Fibroblast of skin of left quadriceps (primary cell): ENCODE data around the gene TTC21B.

Source experiments
- DNase-seq, 2 experiments: peaks; one replicate each; pipeline ENCODE4 v3.0.0-alpha.2; 2013; ENCODE audit warnings: low read depth in 2 of 2

TTC21B gene

DNA sequence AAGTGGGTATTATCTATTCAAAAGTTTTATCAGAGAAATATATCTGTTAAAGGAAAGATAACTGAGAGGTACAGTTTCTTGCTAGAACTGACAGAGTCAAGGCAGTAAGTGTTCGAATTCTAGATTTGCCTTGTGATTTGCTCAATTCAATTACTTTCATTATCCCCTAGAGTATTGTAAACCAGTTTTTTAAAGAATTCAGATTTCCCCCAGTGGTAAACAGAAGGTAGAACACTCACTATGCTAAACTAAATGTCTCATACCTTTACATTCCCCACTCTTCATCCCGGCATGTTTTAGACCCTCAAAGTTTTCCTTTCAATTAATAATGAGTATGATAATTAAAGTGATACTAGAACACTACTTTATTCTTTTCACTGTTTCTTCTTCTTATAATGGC lies 28.6 kb downstream of the TTC21B start:
- DNase-seq: no peak

DNA sequence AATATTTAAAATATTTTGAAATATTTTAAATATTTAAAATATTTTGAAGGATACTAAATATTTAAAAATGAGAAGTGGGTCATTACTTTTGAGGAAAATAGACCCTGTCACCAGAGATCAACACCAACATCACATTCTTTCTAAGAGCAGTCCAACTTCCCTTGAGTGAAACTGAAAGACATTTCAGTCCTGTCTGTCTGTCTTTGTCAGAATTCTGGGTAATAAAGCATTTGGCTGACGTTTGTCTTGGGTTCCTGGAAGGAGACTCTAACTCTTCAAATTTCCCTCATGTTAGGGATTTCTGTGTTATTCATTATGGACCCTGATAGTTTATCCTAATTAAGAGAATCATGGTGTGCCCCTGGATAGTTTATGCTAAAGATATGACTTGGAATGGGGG lies 32.8 kb downstream of the TTC21B start:
- DNase-seq: no peak

DNA sequence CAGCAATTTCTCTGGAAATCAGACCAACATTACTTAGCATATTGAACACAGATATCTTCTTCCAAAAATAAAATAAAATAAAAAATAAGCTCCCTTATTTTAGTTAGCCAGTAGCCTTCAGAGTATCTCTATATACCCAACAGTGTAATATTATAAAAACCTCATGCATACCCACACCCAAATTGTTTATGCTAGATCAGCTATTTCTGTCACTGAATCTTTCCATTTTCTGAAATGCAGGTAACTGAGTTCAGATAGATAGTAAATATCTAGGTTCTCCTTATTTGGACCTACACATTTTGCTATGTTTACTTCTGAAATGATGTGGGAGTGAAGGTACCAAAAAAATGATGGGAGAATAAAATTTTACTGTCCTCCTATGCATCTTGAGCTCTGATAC lies 39.9 kb downstream of the TTC21B start:
- no peak for DNase-seq

DNA sequence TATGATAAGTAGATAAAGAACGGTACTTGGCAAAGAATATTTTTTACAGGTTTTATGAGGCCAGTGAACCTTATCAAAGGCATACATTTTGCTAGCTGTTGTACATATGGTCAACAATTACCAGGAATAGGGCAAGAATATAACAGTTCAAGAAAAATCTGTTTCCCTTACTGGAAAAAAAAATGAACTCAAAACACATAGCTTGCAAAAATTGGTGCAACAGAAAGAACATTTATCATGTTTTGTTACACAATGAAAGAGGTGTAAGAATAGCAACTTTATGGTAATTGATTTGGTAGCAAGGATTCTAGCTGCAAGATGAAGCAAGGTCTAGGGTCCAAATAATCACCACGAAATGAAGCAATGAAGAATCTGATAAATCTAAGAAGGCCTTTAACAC lies 41.6 kb downstream of the TTC21B start:
- no peak for DNase-seq

DNA sequence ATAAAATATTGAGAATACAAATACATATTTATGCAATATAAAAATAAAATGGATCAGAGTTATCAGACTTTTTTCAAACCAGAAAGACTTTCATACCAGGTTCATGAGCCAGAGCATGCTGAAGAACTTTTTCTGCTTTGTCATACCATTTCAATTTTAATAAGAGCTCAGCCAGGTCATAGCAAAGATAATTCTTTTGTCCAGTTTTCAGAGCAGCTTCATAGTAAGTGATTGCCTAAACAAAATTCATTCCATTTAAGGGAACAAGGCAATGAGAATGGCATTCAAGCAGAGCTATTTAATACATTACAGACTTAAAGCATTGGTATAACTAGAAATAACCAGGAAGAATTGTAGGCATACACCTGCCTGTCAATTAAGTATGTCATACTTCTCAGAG lies 42.3 kb downstream of the TTC21B start:
- no peak for DNase-seq

DNA sequence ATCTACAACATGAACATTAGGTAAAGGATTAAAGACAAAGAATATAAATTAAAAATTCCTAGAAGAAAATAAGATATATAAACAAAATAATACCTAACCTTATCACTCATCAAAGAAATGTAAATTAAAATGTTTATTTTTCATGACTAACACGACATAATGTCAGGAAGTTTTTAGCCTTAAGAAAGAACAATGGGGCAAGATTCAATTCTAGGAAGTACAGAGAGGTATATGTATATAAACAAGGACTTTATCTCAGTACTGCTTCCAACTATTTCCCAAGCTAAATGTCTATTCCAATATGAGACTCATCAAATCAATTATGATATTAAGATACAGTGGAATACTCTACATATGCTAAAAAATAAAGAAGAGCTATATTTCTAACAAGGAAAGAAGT lies 44.1 kb downstream of the TTC21B start:
- no peak for DNase-seq

DNA sequence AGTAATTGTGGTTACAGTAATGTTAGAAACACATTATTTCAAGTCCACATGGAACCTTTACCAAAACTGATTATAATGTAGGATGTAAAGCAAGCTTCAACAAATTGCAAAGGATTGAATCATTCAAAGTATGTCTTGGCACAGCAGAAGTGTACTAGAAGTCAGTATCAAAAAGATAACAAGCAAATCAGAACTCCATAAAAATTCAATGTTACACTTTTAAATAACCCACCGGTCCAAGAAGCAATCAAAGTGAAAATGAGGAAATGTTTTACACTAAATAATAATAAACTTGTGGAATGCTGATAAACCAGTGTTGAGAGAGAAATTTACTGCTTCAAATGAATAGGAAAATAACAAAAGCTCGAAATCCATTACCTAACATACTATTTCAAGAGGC lies 47.7 kb downstream of the TTC21B start:
- DNase-seq: peak in 1 of 2 experiments; percentile 27

DNA sequence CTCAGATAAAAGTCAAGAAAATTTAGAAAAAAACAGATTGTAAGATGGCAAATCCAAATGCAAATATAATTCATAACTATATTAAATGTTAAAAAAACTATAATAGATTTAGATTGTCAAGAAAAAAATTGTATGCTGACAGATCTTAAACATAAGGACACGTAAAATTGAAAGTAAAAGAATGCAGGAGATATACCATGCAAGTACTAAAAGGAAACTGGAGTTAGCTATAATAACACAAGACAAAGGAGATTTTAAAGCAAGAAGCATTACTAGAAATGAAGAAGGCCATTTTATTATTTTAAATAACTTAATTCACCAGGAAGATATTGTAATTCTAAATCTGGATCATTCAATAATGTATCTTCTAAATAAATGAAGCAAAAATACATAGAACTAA lies 48.3 kb downstream of the TTC21B start:
- no peak for DNase-seq

DNA sequence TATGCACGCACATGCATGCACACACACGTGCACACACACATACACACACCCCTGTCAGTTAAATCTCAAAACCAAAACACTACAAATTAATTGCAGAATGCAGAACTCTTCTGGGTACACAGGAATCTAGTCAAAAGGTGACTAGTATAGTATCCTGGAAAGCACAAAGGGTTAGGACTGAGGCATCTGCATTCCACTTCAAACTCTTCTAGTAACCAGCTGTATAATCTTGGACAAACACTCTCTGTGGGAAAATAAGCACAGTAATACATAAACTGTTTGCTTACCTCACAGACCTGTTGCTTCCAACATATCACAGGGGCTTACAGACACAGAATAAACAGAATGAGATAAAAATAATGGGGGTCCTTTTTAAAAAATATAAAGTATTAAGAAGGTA lies 49.1 kb downstream of the TTC21B start:
- no peak for DNase-seq

DNA sequence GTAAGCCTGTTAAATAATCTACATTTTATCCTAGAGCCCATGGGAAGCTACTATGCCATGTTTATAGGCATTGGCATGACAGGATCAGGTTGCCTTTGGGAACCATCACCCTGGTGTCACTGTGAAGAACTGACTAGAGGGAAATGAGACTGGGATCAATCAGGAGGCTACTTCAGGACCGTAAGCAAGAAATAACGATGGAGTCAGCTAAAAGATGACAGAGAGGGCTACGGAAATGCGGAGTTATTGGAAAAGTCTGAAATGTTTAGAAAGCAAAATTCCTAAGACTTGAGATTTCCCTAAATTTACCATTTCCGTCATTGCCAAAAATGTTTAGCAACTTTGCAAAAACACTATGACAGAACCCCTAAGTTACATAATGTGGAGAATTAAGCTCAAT lies 50.2 kb downstream of the TTC21B start:
- DNase-seq: no peak

DNA sequence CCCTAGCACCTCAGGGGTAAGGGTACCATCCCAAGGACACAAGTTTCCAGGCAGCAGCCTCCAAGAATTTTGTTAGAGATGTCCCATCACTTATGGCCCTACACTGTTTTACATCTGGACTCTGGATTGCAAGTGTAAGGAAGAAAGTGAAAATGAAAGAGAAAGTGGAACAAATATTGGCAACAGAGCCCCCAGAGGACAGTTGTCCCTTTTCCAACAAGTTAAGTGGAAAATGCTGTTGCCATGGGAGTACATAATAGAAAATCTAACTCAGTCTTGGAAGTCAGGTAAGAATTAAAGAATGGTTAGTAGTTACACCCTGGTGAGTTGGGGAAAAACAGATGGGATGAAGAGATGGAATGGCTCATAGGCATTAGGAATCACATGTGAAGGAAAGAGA lies 50.6 kb downstream of the TTC21B start:
- no peak for DNase-seq

DNA sequence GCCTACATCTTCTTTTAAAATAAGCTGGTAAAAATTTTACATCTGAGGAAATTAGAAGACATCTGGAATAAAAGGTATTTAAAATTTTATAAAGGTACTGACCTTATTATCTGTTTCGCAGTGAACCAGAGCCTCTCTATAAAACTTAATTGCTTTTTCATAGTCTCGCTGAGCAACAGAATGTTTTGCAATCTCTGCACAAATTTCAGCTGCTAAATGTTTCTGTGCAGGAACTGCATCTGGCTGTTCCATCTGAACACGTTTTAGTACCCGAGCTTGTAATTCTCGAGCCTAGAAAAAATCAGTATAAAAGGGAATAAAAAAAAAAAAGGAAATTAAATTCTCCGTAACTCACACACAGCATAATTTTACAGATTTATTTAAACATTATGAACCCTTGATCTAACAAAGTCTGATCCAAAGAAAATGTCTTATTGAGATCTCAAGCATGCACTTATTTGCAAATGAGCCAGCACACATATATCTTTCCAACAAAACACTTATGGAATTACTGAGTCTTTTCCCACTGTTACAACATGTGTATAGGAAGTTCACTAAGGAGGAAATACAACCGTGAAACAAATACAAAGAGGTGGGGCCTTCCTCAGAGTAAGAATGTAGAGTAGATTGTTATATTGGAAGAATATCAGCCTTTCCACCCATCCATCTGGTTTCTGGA lies 51.8 kb downstream of the TTC21B start:
- DNase-seq: no peak

DNA sequence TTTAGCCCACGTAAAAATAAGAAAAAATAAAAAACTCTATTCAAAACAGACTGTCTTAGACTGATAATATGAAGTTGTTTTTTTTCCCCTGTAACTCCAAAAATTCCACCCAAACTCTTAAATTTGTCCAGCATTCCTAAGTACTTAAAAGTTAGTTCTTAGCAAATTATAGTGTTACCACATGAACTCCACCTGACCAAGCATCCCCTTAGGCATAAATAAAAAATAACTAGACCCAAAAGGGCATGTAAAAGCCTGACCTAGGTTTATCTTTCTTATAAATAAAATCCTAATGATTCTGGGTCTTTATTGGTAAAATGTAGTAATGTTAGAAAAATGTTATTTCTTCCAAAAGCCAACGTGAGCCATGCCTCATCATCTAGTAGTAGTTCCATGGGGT lies 54.3 kb downstream of the TTC21B start:
- no peak for DNase-seq

DNA sequence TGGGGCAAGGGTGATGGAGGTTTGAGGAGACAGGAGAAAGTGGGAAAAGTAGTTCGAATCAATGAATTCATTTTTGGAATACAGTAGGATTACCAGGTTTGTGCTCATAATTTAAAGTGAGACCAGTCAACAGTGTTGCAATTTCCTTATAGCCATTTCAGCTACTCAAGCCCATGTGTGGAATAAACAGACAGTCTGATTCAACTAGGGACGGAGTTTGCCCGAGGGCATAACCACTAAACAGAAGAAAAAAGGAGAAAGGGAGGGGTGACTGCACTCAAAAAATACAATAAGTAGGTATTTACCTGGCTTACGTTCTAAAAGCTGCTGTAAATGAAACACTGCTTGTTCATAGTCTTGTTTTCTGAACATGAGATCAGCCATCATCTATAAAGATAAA lies 55.2 kb downstream of the TTC21B start:
- no peak for DNase-seq

DNA sequence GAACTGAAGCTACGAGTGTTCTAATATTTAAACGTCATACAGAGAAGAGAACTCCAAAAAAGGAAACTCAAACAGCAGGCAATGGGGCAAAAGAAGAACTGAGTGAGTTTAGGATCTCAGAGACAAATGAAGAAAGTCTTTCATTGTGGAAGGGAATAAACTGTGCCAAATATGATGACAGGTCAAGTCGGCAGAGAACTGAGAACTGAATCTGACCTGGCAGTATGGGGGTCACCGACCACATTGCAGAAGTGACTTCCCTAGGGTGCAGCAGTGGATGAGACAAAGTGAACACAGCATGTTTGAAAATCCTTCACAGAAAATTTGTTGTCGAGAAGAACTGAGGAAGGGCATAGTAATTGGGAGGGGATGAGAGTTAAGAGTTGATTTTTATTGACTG lies 55.9 kb downstream of the TTC21B start:
- no peak for DNase-seq

DNA sequence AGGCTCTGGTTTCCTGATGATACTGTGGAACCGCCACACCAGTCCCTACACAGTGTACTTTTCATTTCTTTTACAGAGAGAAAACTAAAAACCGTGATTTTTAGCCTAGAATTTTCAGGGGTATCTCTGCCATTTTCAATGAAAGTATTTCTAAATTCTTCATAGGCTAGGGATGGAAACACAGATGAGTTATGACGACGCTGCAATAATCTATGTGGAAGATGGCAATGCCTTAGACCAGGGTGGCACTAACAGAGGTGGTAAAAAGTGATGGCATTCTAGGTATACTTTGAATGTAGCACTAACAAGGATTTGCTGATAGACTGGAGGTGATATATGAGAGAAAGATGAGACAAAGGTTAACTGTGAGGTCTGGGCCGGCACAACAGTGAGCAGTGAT lies 56.5 kb downstream of the TTC21B start:
- no peak for DNase-seq

DNA sequence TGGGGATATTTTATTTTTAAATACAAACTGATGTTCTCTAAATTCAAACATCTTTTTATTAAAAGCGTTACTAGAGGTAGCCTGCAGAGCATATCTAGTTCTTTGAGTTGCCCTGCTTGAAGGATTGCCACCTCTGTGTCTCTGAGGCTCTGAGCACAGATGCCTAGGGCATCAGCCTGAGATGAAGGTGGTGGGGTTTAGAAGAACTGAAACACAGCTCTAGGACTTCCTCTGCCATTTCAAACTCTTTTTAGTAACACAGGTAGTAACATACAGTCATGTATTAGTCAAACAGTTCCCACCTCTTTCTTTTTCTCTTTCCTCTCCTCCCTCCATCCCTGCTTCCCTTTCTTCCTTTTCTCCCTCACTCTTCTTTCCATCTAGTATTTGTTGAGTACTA lies 57.6 kb downstream of the TTC21B start:
- no peak for DNase-seq

DNA sequence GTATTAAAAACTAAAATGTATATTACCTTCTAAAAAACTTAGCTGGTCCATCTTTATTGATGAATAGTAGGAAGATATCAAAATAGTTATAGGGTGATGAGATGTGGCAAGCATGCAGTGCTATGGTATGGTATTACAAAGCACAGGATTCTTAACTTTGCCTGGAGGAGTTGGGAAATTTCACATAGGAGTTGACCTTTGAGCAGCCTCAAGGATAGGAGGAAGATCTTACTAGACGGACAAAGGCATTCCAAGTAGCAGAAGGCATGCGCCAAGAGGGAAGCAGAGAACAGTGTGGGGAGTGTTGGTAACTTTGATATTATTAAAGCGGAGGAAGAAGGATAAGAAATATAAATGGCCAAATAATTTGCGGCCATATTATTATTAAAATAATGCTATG lies 60.0 kb downstream of the TTC21B start:
- no peak for DNase-seq

DNA sequence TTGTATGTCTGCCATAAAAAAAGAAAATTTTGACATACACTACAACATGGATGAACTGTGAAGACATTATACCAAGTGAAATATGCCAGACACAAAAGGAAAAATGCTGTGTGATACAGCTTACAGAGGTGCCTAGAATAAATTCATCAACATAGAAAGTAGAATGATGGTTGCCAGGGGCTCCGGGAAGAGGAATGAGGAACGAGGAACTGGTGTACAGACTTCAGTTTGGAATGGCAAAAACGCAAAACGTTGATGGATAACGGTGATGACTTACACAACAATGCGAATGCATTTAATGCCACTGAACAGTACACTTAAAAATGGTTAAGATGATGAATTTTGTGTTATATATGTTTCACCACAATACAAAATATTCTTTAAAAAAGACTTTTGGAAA lies 61.0 kb downstream of the TTC21B start:
- no peak for DNase-seq

DNA sequence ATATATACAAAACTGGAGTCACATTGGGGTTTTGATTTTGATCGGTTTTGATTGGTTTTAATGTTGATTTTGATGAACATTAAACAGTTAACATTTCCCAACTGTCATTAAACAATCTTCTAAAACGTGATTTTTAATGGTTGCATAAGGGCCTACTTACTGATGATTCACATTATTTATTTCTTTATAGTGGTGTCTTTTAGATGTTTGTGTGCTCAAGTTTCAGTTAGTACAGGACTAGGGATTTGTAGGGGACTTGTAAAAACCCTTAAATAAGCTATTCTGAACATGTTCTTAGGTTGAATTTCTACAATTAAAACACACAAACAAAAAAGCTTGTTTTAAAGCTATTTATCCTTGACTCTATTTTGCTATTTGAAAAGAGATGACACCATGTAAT lies 61.6 kb downstream of the TTC21B start:
- no peak for DNase-seq

DNA sequence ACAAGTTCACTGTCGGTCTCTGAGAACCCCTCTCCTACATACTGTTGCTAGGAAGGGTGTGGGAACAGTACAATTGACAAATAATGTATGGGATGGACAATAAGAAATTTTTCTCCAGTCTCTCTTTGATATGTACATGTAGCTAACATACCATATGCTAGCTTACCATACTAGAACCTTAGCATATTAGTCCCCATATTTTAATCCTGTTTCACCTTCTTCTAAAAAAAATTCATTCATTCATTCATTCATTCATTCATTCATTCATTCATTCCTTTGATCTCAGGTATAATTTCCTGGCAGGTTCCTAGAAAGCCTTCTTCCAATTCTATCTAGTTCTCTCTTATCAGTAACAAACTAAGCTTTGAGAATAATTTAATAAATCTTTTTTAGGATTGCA lies 62.2 kb downstream of the TTC21B start:
- DNase-seq: no peak

DNA sequence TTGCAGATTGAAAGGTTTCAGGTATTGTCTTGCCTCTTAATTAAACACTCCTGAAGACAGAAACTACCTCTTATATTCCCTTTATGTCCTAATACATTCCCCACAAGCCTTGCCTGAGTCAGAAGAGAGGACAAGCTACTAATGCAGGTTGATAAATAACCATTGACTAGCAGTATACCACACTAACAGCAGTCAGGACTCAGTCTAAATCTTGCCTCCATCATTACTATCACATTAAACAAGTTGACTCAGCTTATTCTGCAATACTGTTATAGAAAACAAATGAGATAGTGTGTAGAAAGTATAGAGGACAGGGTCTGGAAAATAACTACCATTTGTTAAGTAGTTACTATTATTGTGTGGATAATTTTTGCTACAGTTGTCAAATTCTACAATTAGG lies 63.8 kb downstream of the TTC21B start:
- no peak for DNase-seq

DNA sequence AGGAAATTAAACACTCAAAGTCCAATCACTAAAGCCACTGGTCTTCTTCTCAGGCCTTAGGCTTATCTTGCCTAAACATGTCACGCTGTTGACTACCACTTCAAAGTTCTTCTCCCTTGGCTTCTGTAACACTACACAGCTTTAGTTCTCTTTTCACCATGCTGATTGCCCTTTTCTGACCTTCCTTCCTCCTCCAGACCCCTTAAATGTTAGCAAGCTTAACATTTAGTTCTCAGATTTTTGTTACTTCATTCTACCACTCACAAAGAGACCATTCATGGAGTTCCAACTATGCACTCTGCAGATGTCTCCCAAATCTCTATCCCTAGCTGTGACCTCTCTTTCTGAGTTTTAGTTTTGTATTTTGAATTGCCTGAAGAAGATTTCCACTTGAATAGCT lies 64.4 kb downstream of the TTC21B start:
- DNase-seq: no peak

DNA sequence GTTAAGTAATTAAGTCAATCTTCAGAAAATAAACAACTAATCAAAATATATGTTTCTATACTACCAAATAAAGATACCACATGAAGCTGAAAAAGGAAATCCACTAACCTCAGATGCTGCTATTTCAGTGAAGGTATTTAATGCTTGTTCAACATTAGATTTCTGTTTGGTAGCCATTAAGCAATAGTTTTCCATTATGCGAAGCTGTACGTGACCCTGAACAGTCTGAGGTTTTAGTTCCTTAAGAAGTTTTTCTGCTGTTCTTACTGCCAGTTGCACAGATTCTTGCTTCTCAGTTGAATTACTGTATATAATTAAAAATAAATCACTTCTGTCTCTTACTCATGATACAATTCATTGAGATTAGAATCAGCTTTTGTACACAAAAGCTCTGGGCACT lies 65.4 kb downstream of the TTC21B start:
- DNase-seq: no peak
